DND-41 (cell line): ENCODE data around the gene GNL2.
A peak's percentile ranks its signal among the peaks of the same experiment; 100 is the strongest.
"Not testable (repeated sequence)": the region's sequence is repeated elsewhere in the genome, so short reads cannot be mapped to it uniquely, and the experiment has no call there.

ENCODE experiments used
- ATAC-seq: fragments of 200-7000 bp; cut with Tn5 transposase; 3 replicates; pipeline ENCODE4 v1.9.1; 2021; ENCODE audit warnings: low read depth; ENCODE audit not compliant: insufficient read depth
- DNase-seq: peaks from one replicate; pipeline ENCODE4 v3.0.0-alpha.2; 2020
- H2AFZ ChIP-seq: 2 replicates; pipeline ENCODE4 v1.6.0; 2012; ENCODE audit warnings: low read depth, low read length
- H3K27ac ChIP-seq: 2 replicates; pipeline ENCODE4 v1.5.1; 2012; ENCODE audit warnings: low read length, inconsistent platforms
- H3K27me3 ChIP-seq: fragments of 200-600 bp; sonication (generic); 2 replicates; pipeline ENCODE4 v1.6.0; 2012; ENCODE audit warnings: low read length, mild to moderate bottlenecking, inconsistent platforms; ENCODE audit not compliant: insufficient read depth, poor library complexity
- H3K36me3 ChIP-seq: 2 replicates; pipeline ENCODE4 v1.5.1; 2012; ENCODE audit warnings: low read length, inconsistent platforms; ENCODE audit not compliant: insufficient read depth
- H3K4me1 ChIP-seq: 2 replicates; pipeline ENCODE4 v1.5.1; 2012; ENCODE audit warnings: mild to moderate bottlenecking, low read length; ENCODE audit not compliant: insufficient read depth
- H3K4me2 ChIP-seq: 2 replicates; pipeline ENCODE4 v1.6.0; 2012; ENCODE audit warnings: mild to moderate bottlenecking, moderate library complexity, low read length, inconsistent platforms; ENCODE audit not compliant: insufficient read depth
- H3K4me3 ChIP-seq, 2 experiments: fragments of 200-600 bp in 1 of 2; shearing (Covaris generic) in 1 of 2; 2 replicates each; pipeline ENCODE4 v1.5.1; 2012 to 2016; ENCODE audit warnings: inconsistent platforms in 2 of 2, low read length in 2 of 2, mild to moderate bottlenecking in 2 of 2, low read depth in 1 of 2, moderate library complexity in 1 of 2
- H3K79me2 ChIP-seq: 2 replicates; pipeline ENCODE4 v1.6.0; 2012; ENCODE audit warnings: low read length, inconsistent platforms; ENCODE audit not compliant: insufficient read depth
- H3K9ac ChIP-seq: 2 replicates; pipeline ENCODE4 v1.6.0; 2012; ENCODE audit warnings: low read depth, mild to moderate bottlenecking, inconsistent platforms, low read length, moderate library complexity
- H3K9me3 ChIP-seq: 2 replicates; pipeline ENCODE4 v1.5.1; 2012; ENCODE audit warnings: low read length, moderate library complexity, mild to moderate bottlenecking, inconsistent platforms; ENCODE audit not compliant: insufficient read depth, severe bottlenecking
- H4K20me1 ChIP-seq: 2 replicates; pipeline ENCODE4 v1.6.0; 2012; ENCODE audit warnings: low read length; ENCODE audit not compliant: insufficient read depth
- EZH2 ChIP-seq: IDR thresholded peaks from 3 replicates; pipeline ENCODE4 v1.6.1; 2012; ENCODE audit warnings: borderline replicate concordance, low read depth, mild to moderate bottlenecking, moderate library complexity, low read length, inconsistent platforms; ENCODE audit not compliant: severe bottlenecking
- TF ChIP-seq, protein P1 (sequence below): IDR thresholded peaks from 2 replicates; pipeline ENCODE4 v1.5.1; 2012; ENCODE audit warnings: borderline replicate concordance, low read length, moderate library complexity, mild to moderate bottlenecking; ENCODE audit not compliant: poor library complexity, severe bottlenecking; ENCODE audit errors: extremely low read depth

Gene GNL2

DNA sequence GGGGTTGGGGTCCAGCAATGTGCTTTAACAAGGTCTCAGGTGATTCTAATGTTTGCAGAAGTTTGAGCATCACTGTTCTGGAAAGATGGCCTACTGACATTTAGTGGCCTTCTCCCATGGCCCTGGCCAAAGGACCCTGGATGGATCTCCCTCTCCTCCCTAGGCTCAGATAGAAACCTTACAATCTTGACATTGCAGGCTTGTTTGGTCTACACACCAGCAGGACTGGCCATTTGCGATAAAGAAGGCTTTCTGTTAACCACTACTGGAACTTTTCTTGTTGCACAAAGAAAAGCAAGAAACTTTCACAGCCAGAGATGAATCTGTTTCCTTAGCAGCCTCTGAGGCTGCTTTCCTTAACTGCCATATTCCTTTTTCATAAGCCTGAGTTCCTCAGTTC, 32.8 kb downstream of the GNL2 start:
- Histone ChIP-seq H3K4me2 (no peak overlapping the region), H3K27me3 (no peaks in the 10 kb centered on the region), H3K27ac (no peak overlapping the region), H3K9me3 (no peaks in the 10 kb centered on the region), H3K4me1 (no peaks in the 10 kb centered on the region), H3K36me3 (peaks cover 32% of the 10 kb centered on the region), H3K9ac (no peak overlapping the region), H4K20me1 (no peaks in the 10 kb centered on the region), H2AFZ (no peak overlapping the region), H3K4me3 (no peak overlapping the region), H3K79me2 (no peaks in the 10 kb centered on the region)
- ATAC-seq (no peak), DNase-seq (no peak)
- TF ChIP-seq EZH2: no peak
- TF ChIP-seq, protein P1, sequence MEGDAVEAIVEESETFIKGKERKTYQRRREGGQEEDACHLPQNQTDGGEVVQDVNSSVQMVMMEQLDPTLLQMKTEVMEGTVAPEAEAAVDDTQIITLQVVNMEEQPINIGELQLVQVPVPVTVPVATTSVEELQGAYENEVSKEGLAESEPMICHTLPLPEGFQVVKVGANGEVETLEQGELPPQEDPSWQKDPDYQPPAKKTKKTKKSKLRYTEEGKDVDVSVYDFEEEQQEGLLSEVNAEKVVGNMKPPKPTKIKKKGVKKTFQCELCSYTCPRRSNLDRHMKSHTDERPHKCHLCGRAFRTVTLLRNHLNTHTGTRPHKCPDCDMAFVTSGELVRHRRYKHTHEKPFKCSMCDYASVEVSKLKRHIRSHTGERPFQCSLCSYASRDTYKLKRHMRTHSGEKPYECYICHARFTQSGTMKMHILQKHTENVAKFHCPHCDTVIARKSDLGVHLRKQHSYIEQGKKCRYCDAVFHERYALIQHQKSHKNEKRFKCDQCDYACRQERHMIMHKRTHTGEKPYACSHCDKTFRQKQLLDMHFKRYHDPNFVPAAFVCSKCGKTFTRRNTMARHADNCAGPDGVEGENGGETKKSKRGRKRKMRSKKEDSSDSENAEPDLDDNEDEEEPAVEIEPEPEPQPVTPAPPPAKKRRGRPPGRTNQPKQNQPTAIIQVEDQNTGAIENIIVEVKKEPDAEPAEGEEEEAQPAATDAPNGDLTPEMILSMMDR: no peak

DNA sequence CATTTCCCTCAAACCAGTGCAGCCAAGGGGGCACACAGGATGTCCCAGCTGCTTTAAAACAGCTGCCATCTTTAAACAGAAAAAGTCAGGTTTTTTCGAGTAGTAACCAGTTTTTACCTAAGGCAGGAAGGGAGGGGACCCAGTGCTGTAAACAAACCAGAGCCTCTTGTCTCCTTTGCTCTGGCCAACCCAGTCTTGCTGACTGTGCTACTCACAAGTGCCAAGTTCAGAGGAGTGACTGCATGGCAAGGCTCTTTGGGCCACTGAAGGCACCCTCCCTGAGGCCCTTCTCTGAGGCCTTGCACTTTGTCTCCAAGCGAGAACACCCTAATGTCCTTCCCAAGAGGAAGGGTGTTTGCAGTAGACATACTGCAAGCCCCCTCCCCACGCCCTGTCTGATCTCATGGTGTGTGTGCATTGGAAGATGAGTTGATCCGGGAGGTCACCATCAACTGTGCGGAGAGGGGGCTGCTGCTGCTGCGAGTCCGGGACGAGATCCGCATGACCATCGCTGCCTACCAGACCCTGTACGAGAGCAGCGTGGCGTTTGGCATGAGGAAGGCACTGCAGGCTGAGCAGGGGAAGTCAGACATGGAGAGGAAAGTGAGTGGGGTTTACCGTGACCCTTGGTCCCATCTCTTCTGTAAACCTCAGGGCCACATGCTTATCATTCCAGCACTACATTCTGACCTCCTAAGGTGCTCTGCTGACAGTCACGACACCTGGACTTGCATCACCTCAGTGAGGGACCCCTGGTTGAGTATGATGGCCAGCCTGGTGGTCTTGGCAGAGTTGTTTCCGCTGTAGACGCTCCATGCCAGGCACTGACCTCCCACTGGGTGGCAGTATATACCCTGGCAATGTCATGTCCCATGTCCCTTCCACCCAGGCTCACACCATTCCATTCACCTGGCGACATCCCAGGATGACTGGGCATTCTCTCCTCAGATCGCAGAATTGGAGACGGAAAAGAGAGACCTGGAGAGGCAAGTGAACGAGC, 34.3 kb downstream of the GNL2 start:
- Histone ChIP-seq H3K27ac (no peak overlapping the region), H3K36me3 (peaks cover 17% of the 10 kb centered on the region), H3K27me3 (no peaks in the 10 kb centered on the region), H3K4me2 (no peak overlapping the region), H4K20me1 (no peaks in the 10 kb centered on the region), H2AFZ (no peak overlapping the region), H3K4me3 (no peak overlapping the region), H3K9ac (no peak overlapping the region), H3K9me3 (no peaks in the 10 kb centered on the region), H3K79me2 (no peaks in the 10 kb centered on the region), H3K4me1 (no peaks in the 10 kb centered on the region)
- ATAC-seq: peak; percentile 80
- peak; percentile 44 for DNase-seq
- TF ChIP-seq EZH2: no peak
- TF ChIP-seq, protein P1: peak; percentile 87

DNA sequence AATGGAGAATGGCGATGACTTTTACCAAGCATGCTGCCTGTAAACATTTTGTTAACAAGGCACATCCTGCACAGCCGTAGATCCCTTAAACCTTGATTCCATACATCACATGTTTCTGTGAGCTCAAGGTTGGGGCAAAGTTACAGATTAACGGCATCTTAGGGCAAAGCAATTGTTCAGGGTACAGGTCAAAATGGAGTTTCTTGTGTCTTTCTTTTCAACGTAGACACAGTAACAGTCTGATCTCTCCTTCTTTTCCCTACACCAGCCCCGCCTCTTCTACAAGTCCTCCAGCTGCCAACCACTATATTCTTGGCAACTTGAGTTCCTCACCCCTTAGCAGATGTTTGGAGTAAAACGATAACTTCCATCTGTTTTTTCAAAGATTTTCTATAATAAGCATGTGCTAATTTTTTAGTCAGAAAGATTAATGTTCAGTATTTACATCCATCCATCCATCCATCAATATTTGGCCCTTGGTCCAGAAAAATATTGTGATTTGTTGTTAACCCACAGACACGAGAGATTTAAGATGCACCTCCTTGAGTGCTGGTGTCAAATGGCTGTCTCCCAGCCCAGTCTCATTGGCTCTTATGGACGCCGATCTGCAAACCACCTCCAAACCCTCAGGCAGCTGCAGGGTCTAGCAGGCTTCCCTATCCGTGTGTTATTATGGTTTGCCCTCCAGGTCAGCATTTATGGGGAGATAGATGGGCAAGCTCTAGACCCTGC, 35.2 kb downstream of the GNL2 start:
- Histone ChIP-seq H3K4me1 (no peaks in the 10 kb centered on the region), H3K4me3 (no peak overlapping the region)

DNA sequence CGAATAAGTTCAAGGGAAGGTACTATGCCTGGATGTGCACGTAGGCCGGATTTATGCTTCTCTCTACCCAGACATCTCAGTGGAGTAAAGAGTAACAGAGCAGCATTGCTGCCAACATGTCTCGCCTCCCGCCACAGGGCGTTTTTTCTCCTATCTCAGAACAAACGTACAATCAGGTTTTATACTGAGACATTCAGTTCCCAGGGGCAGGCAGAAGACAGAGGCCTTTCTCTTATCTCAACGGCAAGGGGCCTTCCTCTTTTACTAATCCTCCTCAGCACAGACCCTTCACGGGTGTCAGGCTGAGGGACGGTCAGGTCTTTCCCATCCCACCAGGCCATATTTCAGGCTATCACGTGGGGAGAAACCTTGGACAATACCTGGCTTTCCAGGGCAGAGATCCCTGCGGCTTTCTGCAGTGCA, 35.8 kb downstream of the GNL2 start:
- H3K9me3 ChIP-seq, H3K27ac ChIP-seq, H4K20me1 ChIP-seq, DNase-seq, H3K4me1 ChIP-seq, H3K79me2 ChIP-seq, H3K36me3 ChIP-seq, H3K4me2 ChIP-seq, H2AFZ ChIP-seq, ATAC-seq, H3K27me3 ChIP-seq, H3K9ac ChIP-seq, H3K4me3 ChIP-seq: not testable (repeated sequence)

More for the DNA sequence above, 35.2 kb downstream of the GNL2 start:
- no peak for ATAC-seq
- no peaks in the 10 kb centered on the region for H3K27me3 ChIP-seq
- H3K36me3 ChIP-seq: peaks cover 8% of the 10 kb centered on the region
- no peak overlapping the region for H2AFZ ChIP-seq
- no peaks in the 10 kb centered on the region for H3K79me2 ChIP-seq
- H3K27ac ChIP-seq: no peak overlapping the region
- no peak overlapping the region for H3K4me2 ChIP-seq
- no peak for DNase-seq
- H3K9ac ChIP-seq: no peak overlapping the region
- no peak for TF ChIP-seq EZH2
- TF ChIP-seq, protein P1: no peak
- H3K9me3 ChIP-seq: no peaks in the 10 kb centered on the region
- no peaks in the 10 kb centered on the region for H4K20me1 ChIP-seq
